ENCODE measurements around the gene LGR4. TPM values are rescaled to one million over a fixed set of nuclear protein-coding genes. Genes with fewer than 3 reads are reported as not detected.

LGR4 gene
- total and polyA plus RNA-seq, 10 of the 15 experiments (the other 5 are each of a cell fraction or from before 2014, with no cell fraction given), result under 0.01 to 0.64 (median 0.04) TPM; not detected in 5

- TF ChIP-seq, protein P1, sequence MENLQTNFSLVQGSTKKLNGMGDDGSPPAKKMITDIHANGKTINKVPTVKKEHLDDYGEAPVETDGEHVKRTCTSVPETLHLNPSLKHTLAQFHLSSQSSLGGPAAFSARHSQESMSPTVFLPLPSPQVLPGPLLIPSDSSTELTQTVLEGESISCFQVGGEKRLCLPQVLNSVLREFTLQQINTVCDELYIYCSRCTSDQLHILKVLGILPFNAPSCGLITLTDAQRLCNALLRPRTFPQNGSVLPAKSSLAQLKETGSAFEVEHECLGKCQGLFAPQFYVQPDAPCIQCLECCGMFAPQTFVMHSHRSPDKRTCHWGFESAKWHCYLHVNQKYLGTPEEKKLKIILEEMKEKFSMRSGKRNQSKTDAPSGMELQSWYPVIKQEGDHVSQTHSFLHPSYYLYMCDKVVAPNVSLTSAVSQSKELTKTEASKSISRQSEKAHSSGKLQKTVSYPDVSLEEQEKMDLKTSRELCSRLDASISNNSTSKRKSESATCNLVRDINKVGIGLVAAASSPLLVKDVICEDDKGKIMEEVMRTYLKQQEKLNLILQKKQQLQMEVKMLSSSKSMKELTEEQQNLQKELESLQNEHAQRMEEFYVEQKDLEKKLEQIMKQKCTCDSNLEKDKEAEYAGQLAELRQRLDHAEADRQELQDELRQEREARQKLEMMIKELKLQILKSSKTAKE (IDR thresholded peaks at IDR 0.05; ENCODE audit: low read depth, poor library complexity, severe bottlenecking), result peak; percentile 82
- TF ChIP-seq NKRF (conservative IDR thresholded peaks at IDR 0.05) (no peak), MAX (IDR thresholded peaks at IDR 0.05; ENCODE audit: low read depth, low read length) (no peak), CBFB (IDR thresholded peaks at IDR 0.05; ENCODE audit: low read depth) (no peak; the same call in 1 of the 2 replicates), ZNF207 (IDR thresholded peaks at IDR 0.05; ENCODE audit: borderline replicate concordance) (no peak), RAD21 (IDR thresholded peaks at IDR 0.05; ENCODE audit: insufficient read depth, low read depth, low read length) (no peak), RAD51 (IDR thresholded peaks at IDR 0.05) (no peak), E2F4 (IDR thresholded peaks at IDR 0.05; ENCODE audit: low read depth, low read length) (no peak), NR2F1 (conservative IDR thresholded peaks at IDR 0.05) (peak; percentile 75), SREBF1 (IDR thresholded peaks at IDR 0.05; ENCODE audit: low read length) (no peak), SUPT20H (IDR thresholded peaks at IDR 0.05; ENCODE audit: borderline replicate concordance, control insufficient read depth, low read depth, low read length) (no peak), BCLAF1 (IDR thresholded peaks at IDR 0.05) (no peak), ATF3 (IDR thresholded peaks at IDR 0.05; ENCODE audit: borderline replicate concordance, extremely low read depth, low read depth, low read length) (no peak), NRF1 (conservative IDR thresholded peaks at IDR 0.05; ENCODE audit: low read depth, low read length) (no peak), SREBF2 (IDR thresholded peaks at IDR 0.05; ENCODE audit: low read length) (no peak), CREB1 (IDR thresholded peaks at IDR 0.05; ENCODE audit: low read depth) (0 out of 2 replicates have a peak, but pooled peaks have one; percentile 51)
- TF ChIP-seq, protein P2, sequence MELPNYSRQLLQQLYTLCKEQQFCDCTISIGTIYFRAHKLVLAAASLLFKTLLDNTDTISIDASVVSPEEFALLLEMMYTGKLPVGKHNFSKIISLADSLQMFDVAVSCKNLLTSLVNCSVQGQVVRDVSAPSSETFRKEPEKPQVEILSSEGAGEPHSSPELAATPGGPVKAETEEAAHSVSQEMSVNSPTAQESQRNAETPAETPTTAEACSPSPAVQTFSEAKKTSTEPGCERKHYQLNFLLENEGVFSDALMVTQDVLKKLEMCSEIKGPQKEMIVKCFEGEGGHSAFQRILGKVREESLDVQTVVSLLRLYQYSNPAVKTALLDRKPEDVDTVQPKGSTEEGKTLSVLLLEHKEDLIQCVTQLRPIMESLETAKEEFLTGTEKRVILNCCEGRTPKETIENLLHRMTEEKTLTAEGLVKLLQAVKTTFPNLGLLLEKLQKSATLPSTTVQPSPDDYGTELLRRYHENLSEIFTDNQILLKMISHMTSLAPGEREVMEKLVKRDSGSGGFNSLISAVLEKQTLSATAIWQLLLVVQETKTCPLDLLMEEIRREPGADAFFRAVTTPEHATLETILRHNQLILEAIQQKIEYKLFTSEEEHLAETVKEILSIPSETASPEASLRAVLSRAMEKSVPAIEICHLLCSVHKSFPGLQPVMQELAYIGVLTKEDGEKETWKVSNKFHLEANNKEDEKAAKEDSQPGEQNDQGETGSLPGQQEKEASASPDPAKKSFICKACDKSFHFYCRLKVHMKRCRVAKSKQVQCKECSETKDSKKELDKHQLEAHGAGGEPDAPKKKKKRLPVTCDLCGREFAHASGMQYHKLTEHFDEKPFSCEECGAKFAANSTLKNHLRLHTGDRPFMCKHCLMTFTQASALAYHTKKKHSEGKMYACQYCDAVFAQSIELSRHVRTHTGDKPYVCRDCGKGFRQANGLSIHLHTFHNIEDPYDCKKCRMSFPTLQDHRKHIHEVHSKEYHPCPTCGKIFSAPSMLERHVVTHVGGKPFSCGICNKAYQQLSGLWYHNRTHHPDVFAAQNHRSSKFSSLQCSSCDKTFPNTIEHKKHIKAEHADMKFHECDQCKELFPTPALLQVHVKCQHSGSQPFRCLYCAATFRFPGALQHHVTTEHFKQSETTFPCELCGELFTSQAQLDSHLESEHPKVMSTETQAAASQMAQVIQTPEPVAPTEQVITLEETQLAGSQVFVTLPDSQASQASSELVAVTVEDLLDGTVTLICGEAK (IDR thresholded peaks at IDR 0.05; ENCODE audit: borderline replicate concordance), result no peak
Measured at GRCh38 chr11:27319072-27319471, 153.5 kb downstream of the LGR4 start (continued).

Data from GM12878 (cell line).